Thoracic aorta (tissue), 2 donors: Measurements from ENCODE around the gene CDCA3. TPM values are rescaled to one million over a fixed set of nuclear protein-coding genes. Genes with fewer than 3 reads are reported as not detected.
"Not testable (repeated sequence)": the region's sequence is repeated elsewhere in the genome, so short reads cannot be mapped to it uniquely, and the experiment has no call there.

Source experiments
- ATAC-seq: fragments of 150-250 bp; one replicate; pipeline ENCODE4 v1.8.0; 2017; ENCODE audit warnings: low read depth; ENCODE audit not compliant: insufficient number of reproducible peaks, low FRiP score
- DNase-seq: peaks from one replicate; pipeline ENCODE4 v3.0.0-alpha.2; 2020; ENCODE audit warnings: low spot score
- H3K27ac ChIP-seq, 2 donors: fragments of 200-600 bp; sonication (generic); 1 replicate in 1 of 2; 2 replicates in 1 of 2; pipeline ENCODE4 v1.5.1; 2016; ENCODE audit warnings: mild to moderate bottlenecking in 2 of 2, moderate library complexity in 2 of 2
- H3K27me3 ChIP-seq: fragments of 200-600 bp; sonication (generic); replicated peaks from 2 replicates; pipeline ENCODE4 v1.6.0; 2016; ENCODE audit warnings: mild to moderate bottlenecking; ENCODE audit not compliant: insufficient read depth
- H3K36me3 ChIP-seq: fragments of 200-600 bp; sonication (generic); one replicate; pipeline ENCODE4 v1.5.1; 2016
- H3K4me1 ChIP-seq, 2 donors: fragments of 200-600 bp; sonication (generic); 1 replicate in 1 of 2; 2 replicates in 1 of 2; pipeline versions ENCODE4 v1.5.1 to v1.6.0; 2016; ENCODE audit warnings: low read depth in 2 of 2, mild to moderate bottlenecking in 1 of 2; ENCODE audit not compliant: control insufficient read depth in 1 of 2
- H3K4me3 ChIP-seq: fragments of 200-600 bp; sonication (generic); 2 replicates; pipeline ENCODE4 v1.5.1; 2016; ENCODE audit warnings: mild to moderate bottlenecking
- H3K9me3 ChIP-seq: fragments of 200-600 bp; sonication (generic); 2 replicates; pipeline ENCODE4 v1.5.1; 2016
- total RNA-seq, 2 donors: library from RNA; depleted of rRNA; stranded (reverse); fragments of >200 nt; gene quantifications; one replicate each; pipeline versions ENCODE4 v1.1.0 to v1.2.3, GENCODE V29; 2016
- TF ChIP-seq, protein P1 (sequence below): fragments of 200-600 bp; sonication (generic); IDR thresholded peaks from one replicate; pipeline ENCODE4 v1.5.1; 2019; ENCODE audit warnings: antibody characterized with exemption

Gene CDCA3
- total RNA-seq, 2 donors from 2014 or later: 1.8 to 1.9 TPM

DNA sequence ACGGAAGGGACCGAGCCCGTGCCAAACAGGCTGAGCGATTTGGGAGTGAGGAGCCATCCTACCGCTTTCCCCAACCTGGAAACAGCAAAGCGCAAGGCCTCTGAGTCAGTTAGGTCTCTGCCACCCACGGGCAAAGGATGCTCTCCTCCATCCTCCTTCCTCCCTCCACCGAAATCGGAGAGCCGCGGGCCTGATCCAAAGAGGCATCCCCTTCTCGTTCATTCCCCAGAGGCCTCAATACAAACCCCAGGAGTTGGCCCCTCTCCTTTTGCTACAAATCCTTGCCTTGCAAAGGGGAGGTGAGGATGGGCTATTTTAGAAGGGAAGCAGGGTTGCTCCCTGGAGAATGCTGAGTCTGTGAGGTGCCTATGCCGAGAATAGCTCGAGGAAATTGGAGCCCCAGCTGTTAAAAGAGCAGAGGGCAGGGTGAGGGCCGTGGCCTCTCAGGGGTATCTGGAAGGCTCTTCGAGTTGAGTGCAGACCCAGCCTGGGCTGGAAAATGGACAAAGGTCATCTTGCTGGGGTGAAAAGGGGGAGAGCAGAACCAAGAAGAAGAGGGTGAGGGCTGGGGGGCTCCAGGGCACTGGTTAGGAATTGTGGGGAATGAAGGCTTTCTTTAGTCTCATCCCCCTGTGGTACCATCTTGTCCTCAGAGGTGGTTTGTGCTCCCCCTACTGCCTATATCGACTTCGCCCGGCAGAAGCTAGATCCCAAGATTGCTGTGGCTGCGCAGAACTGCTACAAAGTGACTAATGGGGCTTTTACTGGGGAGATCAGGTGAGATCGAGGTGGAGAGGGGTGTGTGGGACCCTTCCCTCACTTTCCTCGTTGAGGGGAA, 17.3 kb upstream of the CDCA3 start:
- peak overlapping the region; percentile 88 to 98 for H3K27ac ChIP-seq
- no peaks in the 10 kb centered on the region for H3K9me3 ChIP-seq
- ATAC-seq: no peak
- H3K4me3 ChIP-seq: peak overlapping the region; percentile 99
- TF ChIP-seq, protein P1, sequence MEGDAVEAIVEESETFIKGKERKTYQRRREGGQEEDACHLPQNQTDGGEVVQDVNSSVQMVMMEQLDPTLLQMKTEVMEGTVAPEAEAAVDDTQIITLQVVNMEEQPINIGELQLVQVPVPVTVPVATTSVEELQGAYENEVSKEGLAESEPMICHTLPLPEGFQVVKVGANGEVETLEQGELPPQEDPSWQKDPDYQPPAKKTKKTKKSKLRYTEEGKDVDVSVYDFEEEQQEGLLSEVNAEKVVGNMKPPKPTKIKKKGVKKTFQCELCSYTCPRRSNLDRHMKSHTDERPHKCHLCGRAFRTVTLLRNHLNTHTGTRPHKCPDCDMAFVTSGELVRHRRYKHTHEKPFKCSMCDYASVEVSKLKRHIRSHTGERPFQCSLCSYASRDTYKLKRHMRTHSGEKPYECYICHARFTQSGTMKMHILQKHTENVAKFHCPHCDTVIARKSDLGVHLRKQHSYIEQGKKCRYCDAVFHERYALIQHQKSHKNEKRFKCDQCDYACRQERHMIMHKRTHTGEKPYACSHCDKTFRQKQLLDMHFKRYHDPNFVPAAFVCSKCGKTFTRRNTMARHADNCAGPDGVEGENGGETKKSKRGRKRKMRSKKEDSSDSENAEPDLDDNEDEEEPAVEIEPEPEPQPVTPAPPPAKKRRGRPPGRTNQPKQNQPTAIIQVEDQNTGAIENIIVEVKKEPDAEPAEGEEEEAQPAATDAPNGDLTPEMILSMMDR: no peak
- no peak for DNase-seq
- no peaks in the 10 kb centered on the region for H3K27me3 ChIP-seq
- H3K36me3 ChIP-seq: peaks cover 22% of the 10 kb centered on the region
- peaks cover 28 to 44% of the 10 kb centered on the region in 2 donors for H3K4me1 ChIP-seq

DNA sequence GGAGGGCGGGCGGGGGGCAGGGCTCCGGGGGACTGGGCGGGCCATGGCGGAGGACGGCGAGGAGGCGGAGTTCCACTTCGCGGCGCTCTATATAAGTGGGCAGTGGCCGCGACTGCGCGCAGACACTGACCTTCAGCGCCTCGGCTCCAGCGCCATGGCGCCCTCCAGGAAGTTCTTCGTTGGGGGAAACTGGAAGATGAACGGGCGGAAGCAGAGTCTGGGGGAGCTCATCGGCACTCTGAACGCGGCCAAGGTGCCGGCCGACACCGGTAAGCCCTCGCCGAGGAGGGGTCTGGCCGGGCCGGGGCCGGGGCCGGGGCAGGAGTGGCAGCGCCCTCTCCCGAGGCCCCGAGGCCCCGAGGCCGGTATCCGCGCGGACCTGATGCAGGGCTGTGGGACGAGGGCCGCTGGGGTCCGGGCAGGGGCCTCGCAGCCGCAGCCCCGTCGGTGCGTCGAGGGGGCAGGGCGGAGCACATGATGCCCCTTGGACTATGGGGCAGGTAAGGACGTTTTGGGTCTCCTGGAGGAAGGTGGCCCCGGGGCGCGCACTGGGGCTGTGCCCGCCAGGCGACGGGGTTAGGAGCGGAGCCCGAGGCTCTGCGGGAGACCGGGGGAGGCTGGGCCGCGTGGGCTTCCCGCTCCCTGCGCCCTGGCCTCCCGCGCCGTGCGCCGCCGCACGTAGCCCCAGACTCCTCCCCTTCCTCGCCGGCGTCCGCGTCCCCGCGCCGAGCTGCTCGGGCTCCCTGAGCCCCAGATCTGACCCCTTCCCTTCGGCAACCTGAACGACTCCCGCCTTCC, 16.5 kb upstream of the CDCA3 start, which contains the start of gene TPI1:
TSS of gene TPI1 (plus strand) at position 119 of the 798 bp plus-strand sequence. CDS start at position 155, 36 bp downstream.
- Histone ChIP-seq H3K4me3 (peak within 1 kb of the TSS; percentile 99), H3K36me3 (peaks cover 29% of the 10 kb centered on the region), H3K4me1 (peaks cover 28 to 44% of the 10 kb centered on the region in 2 donors), H3K27ac (peak within 1 kb of the TSS; percentile 97 to 98), H3K9me3 (no peaks in the 10 kb centered on the region), H3K27me3 (no peaks in the 10 kb centered on the region)
- ATAC-seq (peak; percentile 81), DNase-seq (no peak)
- TF ChIP-seq, protein P1: no peak

DNA sequence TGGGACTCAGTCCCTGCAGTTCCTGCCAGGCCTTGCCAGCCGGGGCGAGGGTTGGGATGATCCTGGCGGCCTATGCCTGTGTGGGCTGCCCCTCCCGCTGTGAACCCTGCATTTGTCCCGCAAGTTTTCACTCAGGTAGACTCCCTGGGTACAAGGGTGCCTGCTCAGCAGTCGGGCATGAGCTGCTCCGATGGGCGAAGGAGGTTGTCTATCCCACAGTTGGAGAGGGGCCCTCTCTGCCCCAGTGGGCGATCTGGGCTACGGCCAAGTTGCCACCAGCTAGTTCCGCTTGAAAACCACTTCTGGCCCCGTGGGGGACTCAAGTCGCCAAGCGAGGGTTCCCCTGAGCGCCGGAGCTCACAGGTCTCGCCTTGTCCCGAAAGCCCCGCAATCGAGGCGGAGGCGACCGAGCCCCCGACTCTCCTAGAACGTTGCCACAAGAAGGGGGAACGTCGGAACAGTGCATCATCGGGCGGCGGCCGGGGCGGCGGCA, 15.9 kb upstream of the CDCA3 start:
- Histone ChIP-seq H3K27ac (peak overlapping the region; percentile 97 to 98), H3K36me3 (peaks cover 35% of the 10 kb centered on the region), H3K9me3 (no peaks in the 10 kb centered on the region), H3K4me1 (peaks cover 26 to 41% of the 10 kb centered on the region in 2 donors), H3K27me3 (no peaks in the 10 kb centered on the region), H3K4me3 (peak overlapping the region; percentile 99)
- TF ChIP-seq, protein P1: no peak
- DNase-seq (peak; percentile 56), ATAC-seq (peak; percentile 3)

DNA sequence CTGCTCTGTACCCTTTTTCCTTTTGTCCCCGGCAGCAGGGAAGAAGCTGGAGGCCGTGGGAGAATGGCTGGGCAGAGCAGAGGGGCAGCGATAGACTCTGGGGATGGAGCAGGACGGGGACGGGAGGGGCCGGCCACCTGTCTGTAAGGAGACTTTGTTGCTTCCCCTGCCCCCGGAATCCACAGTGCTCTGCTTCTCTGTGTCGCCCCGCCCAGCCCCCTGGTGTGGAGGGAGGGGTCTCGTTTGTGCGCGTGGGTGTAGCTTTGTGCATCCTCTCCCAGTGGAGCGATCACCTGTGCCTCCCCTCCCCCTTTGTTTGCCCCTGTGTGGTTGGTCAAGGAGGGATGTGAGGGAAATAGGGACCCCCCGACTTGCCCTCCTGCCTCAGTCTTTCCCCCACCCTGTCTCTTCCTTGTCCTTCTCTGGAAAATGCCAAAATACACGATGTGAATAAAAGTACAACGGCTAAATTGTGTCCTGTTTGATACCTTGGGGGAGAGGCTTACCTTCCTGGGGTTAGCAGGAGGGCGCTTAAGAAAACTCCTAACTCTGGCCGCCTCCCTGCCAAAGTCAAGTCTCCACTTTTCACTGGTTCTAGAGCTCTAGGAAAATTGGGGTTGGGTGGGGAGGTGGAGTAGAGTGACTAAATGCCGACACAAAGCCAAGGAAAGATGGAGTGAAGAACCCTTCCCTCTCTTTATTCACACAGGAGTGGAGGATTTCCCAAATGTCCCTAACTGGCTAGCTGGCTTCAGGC, 15.3 kb upstream of the CDCA3 start:
- no peaks in the 10 kb centered on the region for H3K9me3 ChIP-seq
- H3K4me1 ChIP-seq: peaks cover 20 to 35% of the 10 kb centered on the region in 2 donors
- TF ChIP-seq, protein P1: no peak
- peak overlapping the region; percentile 99 for H3K4me3 ChIP-seq
- DNase-seq: no peak
- no peaks in the 10 kb centered on the region for H3K27me3 ChIP-seq
- H3K27ac ChIP-seq: peak overlapping the region; percentile 97 to 98
- ATAC-seq: no peak
- peaks cover 41% of the 10 kb centered on the region for H3K36me3 ChIP-seq

DNA sequence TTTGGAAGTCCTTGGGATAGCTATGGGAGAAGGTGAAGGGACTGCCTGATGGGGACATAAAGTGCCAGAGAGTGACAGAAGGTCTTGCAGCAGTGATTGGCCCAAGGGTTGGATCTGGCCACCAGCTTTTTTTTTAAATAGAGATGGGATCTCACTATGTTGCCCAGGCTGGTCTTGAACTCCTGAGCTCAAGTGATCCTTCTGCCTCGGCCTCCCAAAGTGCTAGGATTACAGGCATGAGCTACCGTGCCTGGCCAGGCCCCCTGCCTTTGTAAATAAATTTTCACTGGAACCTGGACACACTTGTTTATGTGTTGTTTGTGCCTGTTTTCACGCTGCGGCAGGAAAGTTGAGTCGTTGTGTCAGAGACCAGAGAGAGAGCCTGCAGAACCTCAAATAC, 14.2 kb upstream of the CDCA3 start:
- not testable (repeated sequence) for H3K27me3 ChIP-seq, DNase-seq, ATAC-seq, H3K4me3 ChIP-seq, H3K27ac ChIP-seq, H3K9me3 ChIP-seq
- Histone ChIP-seq H3K4me1 (peaks cover 15 to 27% of the 10 kb centered on the region in 2 donors), H3K36me3 (peaks cover 49% of the 10 kb centered on the region)
